IMR-90 (cell line): ENCODE data around the gene NEFH. TPM values are rescaled to one million over a fixed set of nuclear protein-coding genes. Genes with fewer than 3 reads are reported as not detected.

Experiments
- ATAC-seq: fragments of 200-7000 bp; cut with Tn5 transposase; 2 replicates; pipeline ENCODE4 v1.9.1; 2020; ENCODE audit warnings: low read depth, mild to moderate bottlenecking, moderate library complexity
- BruUV-seq: library from RNA; stranded (reverse); fragments of 400-500 nt; replicated peaks from 2 replicates; lab custom pipeline; 2021; lab: Mats Ljungman, UMichigan
- CTCF ChIA-PET: fragments of 300-600 bp; formaldehyde crosslinking; extraction: SDS; loops from one replicate; lab custom pipeline; 2021; ENCODE audit warnings: antibody characterized with exemption; lab: Yijun Ruan, JAX
- POLR2A ChIA-PET: fragments of 300-600 bp; sonication (Branson Sonifier 250); formaldehyde crosslinking; loops from one replicate; lab custom pipeline; 2022; ENCODE audit warnings: antibody characterized with exemption; ENCODE audit not compliant: unreplicated experiment; lab: Charles Lee
- DNase-seq: peaks from one replicate; pipeline ENCODE4 v3.0.0; 2013
- H2AFZ ChIP-seq: replicated peaks from 2 replicates; pipeline ENCODE3; 2013; ENCODE audit warnings: low read length, mild to moderate bottlenecking; ENCODE audit not compliant: poor library complexity
- H2AK5ac ChIP-seq: 2 replicates; pipeline ENCODE4 v1.6.1; 2013; ENCODE audit warnings: low read depth, low read length, inconsistent platforms
- H2AK9ac ChIP-seq: replicated peaks from 2 replicates; pipeline ENCODE3; 2013; ENCODE audit warnings: mild to moderate bottlenecking, low read depth, low read length, moderate library complexity; ENCODE audit not compliant: poor library complexity
- H2BK120ac ChIP-seq: 2 replicates; pipeline ENCODE4 v1.6.1; 2013; ENCODE audit warnings: low read depth, low read length, inconsistent platforms
- H2BK15ac ChIP-seq: 3 replicates; pipeline ENCODE4 v1.6.1; 2013; ENCODE audit warnings: low read depth, low read length, inconsistent platforms
- H2BK20ac ChIP-seq: 2 replicates; pipeline ENCODE4 v1.6.1; 2013; ENCODE audit warnings: low read depth, mild to moderate bottlenecking, inconsistent platforms, low read length, moderate library complexity
- H2BK5ac ChIP-seq: 2 replicates; pipeline ENCODE4 v1.6.1; 2013; ENCODE audit warnings: mild to moderate bottlenecking, low read depth, low read length, inconsistent platforms; ENCODE audit not compliant: poor library complexity, severe bottlenecking
- H3K14ac ChIP-seq: replicated peaks from 2 replicates; pipeline ENCODE4 v1.6.1; 2013; ENCODE audit warnings: low read depth, low read length, inconsistent platforms
- H3K18ac ChIP-seq: 2 replicates; pipeline ENCODE4 v1.6.1; 2013; ENCODE audit warnings: low read depth, low read length, control low read depth
- H3K23ac ChIP-seq: 2 replicates; pipeline ENCODE4 v1.6.1; 2013; ENCODE audit warnings: low read depth, low read length, inconsistent platforms
- H3K27ac ChIP-seq: 2 replicates; pipeline ENCODE4 v1.5.1; 2013; ENCODE audit warnings: mild to moderate bottlenecking, control low read depth, low read length; ENCODE audit not compliant: insufficient read depth
- H3K27me3 ChIP-seq: 2 replicates; pipeline ENCODE4 v1.6.1; 2013; ENCODE audit warnings: low read length; ENCODE audit not compliant: control insufficient read depth, insufficient read depth
- H3K36me3 ChIP-seq: 2 replicates; pipeline ENCODE4 v1.6.1; 2013; ENCODE audit warnings: low read length, mixed read lengths; ENCODE audit not compliant: control insufficient read depth, insufficient read depth
- H3K4ac ChIP-seq: 2 replicates; pipeline ENCODE4 v1.6.1; 2013; ENCODE audit warnings: low read depth, low read length, inconsistent platforms
- H3K4me1 ChIP-seq: 2 replicates; pipeline ENCODE4 v1.6.1; 2013; ENCODE audit warnings: low read length, mixed read lengths; ENCODE audit not compliant: control insufficient read depth, insufficient read depth
- H3K4me2 ChIP-seq: 2 replicates; pipeline ENCODE4 v1.6.1; 2013; ENCODE audit warnings: low read depth, mild to moderate bottlenecking, control low read depth, low read length, moderate library complexity
- H3K4me3 ChIP-seq: 2 replicates; pipeline ENCODE4 v1.5.1; 2013; ENCODE audit warnings: low read depth, mild to moderate bottlenecking, control low read depth, low read length, moderate library complexity; ENCODE audit not compliant: insufficient read depth
- H3K56ac ChIP-seq: 2 replicates; pipeline ENCODE4 v1.6.1; 2013; ENCODE audit warnings: low read length, inconsistent platforms; ENCODE audit not compliant: insufficient read depth; ENCODE audit errors: extremely low read depth
- H3K79me1 ChIP-seq, 2 experiments: 2 replicates each; pipeline ENCODE4 v1.6.1; 2013; ENCODE audit warnings: low read length in 2 of 2, inconsistent platforms in 1 of 2, low read depth in 1 of 2
- H3K9ac ChIP-seq: 2 replicates; pipeline ENCODE4 v1.6.1; 2013; ENCODE audit warnings: low read depth, low read length, control low read depth
- H3K9me1 ChIP-seq: 2 replicates; pipeline ENCODE4 v1.6.1; 2013; ENCODE audit warnings: low read length, inconsistent platforms; ENCODE audit not compliant: insufficient read depth
- H3K9me3 ChIP-seq: 2 replicates; pipeline ENCODE4 v1.6.1; 2013; ENCODE audit warnings: low read length; ENCODE audit not compliant: control insufficient read depth, insufficient read depth
- H4K20me1 ChIP-seq: 2 replicates; pipeline ENCODE4 v1.6.1; 2013; ENCODE audit warnings: low read length, inconsistent platforms; ENCODE audit not compliant: insufficient read depth
- H4K5ac ChIP-seq: 2 replicates; pipeline ENCODE4 v1.6.1; 2013; ENCODE audit warnings: mild to moderate bottlenecking, low read depth, low read length, control low read depth
- H4K8ac ChIP-seq, 2 experiments: 2 replicates each; pipeline ENCODE4 v1.6.1; 2013; ENCODE audit warnings: low read depth in 2 of 2, low read length in 2 of 2, control low read depth in 1 of 2, inconsistent platforms in 1 of 2
- H4K91ac ChIP-seq: 2 replicates; pipeline ENCODE4 v1.6.1; 2013; ENCODE audit warnings: low read depth, low read length, inconsistent platforms; ENCODE audit not compliant: insufficient read depth
- BHLHE40 ChIP-seq: fragments of 150-350 bp; IDR thresholded peaks from 2 replicates; pipeline ENCODE4 v1.6.1; 2016; ENCODE audit warnings: mild to moderate bottlenecking, low read depth, low read length
- CEBPB ChIP-seq: IDR thresholded peaks from 2 replicates; pipeline ENCODE4 v1.6.1; 2012; ENCODE audit warnings: low read depth, low read length, improper control_type of control experiment
- CHD1 ChIP-seq: IDR thresholded peaks from 2 replicates; pipeline ENCODE4 v1.6.1; 2012; ENCODE audit warnings: low read depth, low read length, improper control_type of control experiment
- FOS ChIP-seq: fragments of 150-350 bp; IDR thresholded peaks from 2 replicates; pipeline ENCODE4 v1.6.1; 2016; ENCODE audit warnings: low read depth, low read length
- MAFK ChIP-seq: IDR thresholded peaks from 2 replicates; pipeline ENCODE4 v1.6.1; 2012; ENCODE audit warnings: low read depth, low read length, improper control_type of control experiment
- MXI1 ChIP-seq: IDR thresholded peaks from 2 replicates; pipeline ENCODE4 v1.6.1; 2012; ENCODE audit warnings: low read depth, mild to moderate bottlenecking, low read length, moderate library complexity, borderline replicate concordance
- RCOR1 ChIP-seq: IDR thresholded peaks from 2 replicates; pipeline ENCODE4 v1.6.1; 2012; ENCODE audit warnings: mild to moderate bottlenecking, low read length, improper control_type of control experiment; ENCODE audit not compliant: insufficient replicate concordance
- RFX5 ChIP-seq: IDR thresholded peaks from 2 replicates; pipeline ENCODE4 v1.8.0; 2012; ENCODE audit warnings: low read depth, mild to moderate bottlenecking, low read length, moderate library complexity
- SMC3 ChIP-seq: fragments of 150-350 bp; IDR thresholded peaks from 2 replicates; pipeline ENCODE4 v1.6.1; 2016; ENCODE audit warnings: low read depth, mild to moderate bottlenecking, antibody characterized with exemption, low read length, moderate library complexity
- WGBS, 2 experiments: methylation state at CpG; one replicate each; pipeline versions ENCODE4 v1.1.5 to v1.1.7; 2013; ENCODE audit warnings: missing lambda C conversion rate in 2 of 2; ENCODE audit not compliant: insufficient read length in 1 of 2; ENCODE audit errors: extremely low coverage in 2 of 2; 5-methylcytosine and 5-hydroxymethylcytosine counted together
- dilution Hi-C: fragments of 300-500 bp; cut with HindIII; formaldehyde crosslinking; loops from one replicate; pipeline ENCODE4 v1.14.3; 2018; ENCODE audit warnings: low sequenced_read_pairs; ENCODE audit not compliant: unreplicated experiment
- in situ Hi-C: fragments of 300-500 bp; cut with MboI; formaldehyde crosslinking; loops from 3 replicates; pipeline ENCODE4 v1.14.3; 2019; ENCODE audit warnings: low sequenced_read_pairs, inconsistent platforms, mixed read lengths
- intact Hi-C: fragments of 100-400 bp; cut with micrococcal nuclease; formaldehyde crosslinking; loops from 2 replicates; pipeline ENCODE4 v1.10.0; 2022
- polyA plus RNA-seq, 3 experiments: library from polyadenylated mRNA; depleted of rRNA; stranded (reverse); fragments of >200 nt; gene quantifications; 2 replicates each; pipeline ENCODE4 v1.2.3, GENCODE V29; 2012; ENCODE audit warnings: low replicate concordance in 1 of 3
- total RNA-seq: library from RNA; depleted of rRNA; stranded (reverse); fragments of >200 nt; gene quantifications from 2 replicates; pipeline ENCODE4 v1.2.3, GENCODE V29; 2012
- TF ChIP-seq, protein P1 (sequence below): fragments of 150-350 bp; IDR thresholded peaks from 2 replicates; pipeline ENCODE4 v1.6.1; 2017; ENCODE audit warnings: mild to moderate bottlenecking, antibody characterized with exemption, low read length, low read depth
- TF ChIP-seq, protein P2 (sequence below): conservative IDR thresholded peaks from 2 replicates; pipeline ENCODE4 v1.5.1; 2012; ENCODE audit warnings: mild to moderate bottlenecking, low read depth, low read length, improper control_type of control experiment

The NEFH gene
- total and polyA plus RNA-seq, 2 of the 4 experiments (the other 2 are of a cell fraction) = 1.3 to 2.9 TPM

DNA sequence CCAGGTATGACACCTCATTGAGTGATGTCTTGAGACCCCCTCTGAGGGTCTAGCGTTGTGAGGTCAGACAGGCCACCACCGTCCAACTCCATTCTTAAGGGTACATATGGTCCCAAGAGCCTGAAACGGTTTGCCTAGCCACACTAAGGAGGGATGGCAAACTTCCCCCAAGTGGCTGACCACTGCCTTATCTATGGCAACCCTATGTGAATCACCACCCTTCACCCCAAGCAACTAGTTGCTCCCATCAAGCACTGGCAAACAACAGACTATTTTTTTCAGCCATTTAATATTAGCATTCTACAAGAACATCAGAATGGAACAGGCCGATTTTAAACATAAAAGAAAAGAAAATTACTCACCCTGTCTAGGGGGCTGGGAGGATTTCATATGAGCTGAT is 50.7 kb downstream of the NEFH start:
- Histone ChIP-seq H3K4me1 (no peaks in the 10 kb centered on the region), H2BK20ac (no peak overlapping the region), H2AK5ac (no peak overlapping the region), H3K9me3 (no peaks in the 10 kb centered on the region), H3K9me1 (no peaks in the 10 kb centered on the region), H3K23ac (no peak overlapping the region), H3K18ac (no peak overlapping the region), H3K79me1 (no peaks in the 10 kb centered on the region; a peak in 1 of 4 replicates), H2AFZ (no peak overlapping the region), H2BK5ac (no peak overlapping the region), H3K4me2 (no peak overlapping the region), H4K8ac (no peak overlapping the region), H3K56ac (no peak overlapping the region), H2BK120ac (no peak overlapping the region), H3K14ac (no peak overlapping the region), H3K27me3 (no peaks in the 10 kb centered on the region), H3K9ac (no peak overlapping the region), H3K4ac (no peak overlapping the region), H3K36me3 (peaks cover 44% of the 10 kb centered on the region), H3K4me3 (no peak overlapping the region), H2BK15ac (no peak overlapping the region), H4K20me1 (no peaks in the 10 kb centered on the region), H2AK9ac (no peak overlapping the region), H4K5ac (no peak overlapping the region), H3K27ac (no peak overlapping the region), H4K91ac (no peak overlapping the region)
- ATAC-seq (no peak), DNase-seq (no peak)
- TF ChIP-seq FOS = no peak
- no peak for TF ChIP-seq SMC3
- TF ChIP-seq, protein P1, sequence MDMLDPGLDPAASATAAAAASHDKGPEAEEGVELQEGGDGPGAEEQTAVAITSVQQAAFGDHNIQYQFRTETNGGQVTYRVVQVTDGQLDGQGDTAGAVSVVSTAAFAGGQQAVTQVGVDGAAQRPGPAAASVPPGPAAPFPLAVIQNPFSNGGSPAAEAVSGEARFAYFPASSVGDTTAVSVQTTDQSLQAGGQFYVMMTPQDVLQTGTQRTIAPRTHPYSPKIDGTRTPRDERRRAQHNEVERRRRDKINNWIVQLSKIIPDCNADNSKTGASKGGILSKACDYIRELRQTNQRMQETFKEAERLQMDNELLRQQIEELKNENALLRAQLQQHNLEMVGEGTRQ = no peak
- TF ChIP-seq MXI1 = no peak
- TF ChIP-seq, protein P2, sequence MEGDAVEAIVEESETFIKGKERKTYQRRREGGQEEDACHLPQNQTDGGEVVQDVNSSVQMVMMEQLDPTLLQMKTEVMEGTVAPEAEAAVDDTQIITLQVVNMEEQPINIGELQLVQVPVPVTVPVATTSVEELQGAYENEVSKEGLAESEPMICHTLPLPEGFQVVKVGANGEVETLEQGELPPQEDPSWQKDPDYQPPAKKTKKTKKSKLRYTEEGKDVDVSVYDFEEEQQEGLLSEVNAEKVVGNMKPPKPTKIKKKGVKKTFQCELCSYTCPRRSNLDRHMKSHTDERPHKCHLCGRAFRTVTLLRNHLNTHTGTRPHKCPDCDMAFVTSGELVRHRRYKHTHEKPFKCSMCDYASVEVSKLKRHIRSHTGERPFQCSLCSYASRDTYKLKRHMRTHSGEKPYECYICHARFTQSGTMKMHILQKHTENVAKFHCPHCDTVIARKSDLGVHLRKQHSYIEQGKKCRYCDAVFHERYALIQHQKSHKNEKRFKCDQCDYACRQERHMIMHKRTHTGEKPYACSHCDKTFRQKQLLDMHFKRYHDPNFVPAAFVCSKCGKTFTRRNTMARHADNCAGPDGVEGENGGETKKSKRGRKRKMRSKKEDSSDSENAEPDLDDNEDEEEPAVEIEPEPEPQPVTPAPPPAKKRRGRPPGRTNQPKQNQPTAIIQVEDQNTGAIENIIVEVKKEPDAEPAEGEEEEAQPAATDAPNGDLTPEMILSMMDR = no peak
- no peak for TF ChIP-seq RCOR1
- TF ChIP-seq CHD1 = no peak
- TF ChIP-seq BHLHE40 = no peak
- no peak for TF ChIP-seq RFX5
- no peak for TF ChIP-seq MAFK
- TF ChIP-seq CEBPB = no peak
- ChIA-PET CTCF (no interaction called here), POLR2A (no interaction called here)
- dilution Hi-C loops (no loop called here), in situ Hi-C loops (no loop called here), intact Hi-C loops (no loop called here)
- 100% methylated on average over 3 of the region's 4 CpGs; no CpG with 5 or more reads in 1 of the 2 experiments for WGBS, 2 experiments
- BruUV-seq = no TSS peak
